Peyer's patch (tissue), 4 donors: Measurements from ENCODE around the gene RAD51B.

Source experiments
- CTCF ChIP-seq, 6 experiments: fragments of 450-650 bp in 4 of 6; fragments of 200-600 bp in 2 of 6; sonication (generic) in 1 of 6; IDR thresholded peaks; one replicate each; pipeline ENCODE4 v1.5.1; 2017 to 2019; ENCODE audit warnings: antibody characterized with exemption in 6 of 6, mild to moderate bottlenecking in 3 of 6, moderate library complexity in 1 of 6
- POLR2A ChIP-seq, 2 donors: fragments of 450-650 bp; IDR thresholded peaks; one replicate each; pipeline ENCODE4 v1.5.1; 2017; ENCODE audit warnings: antibody characterized with exemption in 2 of 2, mild to moderate bottlenecking in 2 of 2, moderate library complexity in 2 of 2

- TF ChIP-seq CTCF (IDR thresholded peaks at IDR 0.05) (no peak), POLR2A (IDR thresholded peaks at IDR 0.05) (no peak)
Measured at GRCh38 chr14:67967206-67967605, 147.6 kb downstream of the RAD51B start.
